ENCODE measurements around the gene SPRY2. TPM values are rescaled to one million over a fixed set of nuclear protein-coding genes. Genes with fewer than 3 reads are reported as not detected.
A peak's percentile ranks its signal among the peaks of the same experiment; 100 is the strongest.

SPRY2 gene
- total and polyA plus RNA-seq, 2 of the 13 experiments (the other 11 are each of a cell fraction or from before 2014, with no cell fraction given) = 7.4 to 25.1 TPM

DNA sequence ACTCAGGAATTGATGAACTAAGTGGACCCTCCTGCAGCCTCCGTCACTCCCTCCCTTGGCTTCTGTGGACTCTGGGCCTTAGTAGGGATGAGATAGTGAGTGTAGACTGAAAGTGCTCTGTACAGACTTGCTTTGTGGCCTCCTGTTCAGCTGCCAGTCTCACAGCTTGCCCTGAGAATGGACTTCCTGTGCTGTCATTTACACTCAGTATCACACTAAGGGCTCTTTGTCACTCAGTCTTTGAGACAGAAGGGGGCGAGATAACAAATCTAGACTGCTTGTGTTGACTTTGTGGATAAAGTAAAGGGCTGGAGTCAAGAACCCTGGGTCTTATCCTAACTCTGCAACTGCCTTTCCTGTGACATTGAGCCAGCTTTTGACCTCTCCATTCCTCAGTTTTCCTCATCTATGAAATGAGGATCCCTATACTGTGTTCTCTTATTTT lies 21.0 kb upstream of the SPRY2 start (continued):
- TF ChIP-seq ZNF788 (CRISPR knock-in tag; IDR thresholded peaks at IDR 0.05; ENCODE audit: borderline replicate concordance) (no peak), RFXANK (CRISPR knock-in tag; IDR thresholded peaks at IDR 0.05) (no peak), ZNF879 (CRISPR knock-in tag; IDR thresholded peaks at IDR 0.05) (no peak), HOMEZ (CRISPR knock-in tag; IDR thresholded peaks at IDR 0.05; ENCODE audit: low read depth) (no peak), SP140L (CRISPR knock-in tag; IDR thresholded peaks at IDR 0.05; ENCODE audit: borderline replicate concordance) (no peak), GABPB1 (CRISPR knock-in tag; IDR thresholded peaks at IDR 0.05) (peak; percentile 44; the same call in 1 of the 2 replicates), TFDP1 (CRISPR knock-in tag; IDR thresholded peaks at IDR 0.05; ENCODE audit: borderline replicate concordance) (no peak), MAZ (IDR thresholded peaks at IDR 0.05; ENCODE audit: borderline replicate concordance, low read depth, low read length) (no peak), MAZ (CRISPR knock-in tag; IDR thresholded peaks at IDR 0.05; ENCODE audit: low read depth) (no peak), DPF2 (CRISPR knock-in tag; IDR thresholded peaks at IDR 0.05; ENCODE audit: borderline replicate concordance, low read depth) (peak; percentile 58; the same call in 1 of the 2 replicates), HNRNPL (IDR thresholded peaks at IDR 0.05; ENCODE audit: low read depth, low read length) (no peak), ZNF564 (CRISPR knock-in tag; IDR thresholded peaks at IDR 0.05) (no peak), ZNF292 (CRISPR knock-in tag; IDR thresholded peaks at IDR 0.05; ENCODE audit: borderline replicate concordance, low read depth) (peak; percentile 41; the same call in 1 of the 2 replicates), ZBTB39 (CRISPR knock-in tag; IDR thresholded peaks at IDR 0.05) (no peak)
- TF ChIP-seq, protein P1, sequence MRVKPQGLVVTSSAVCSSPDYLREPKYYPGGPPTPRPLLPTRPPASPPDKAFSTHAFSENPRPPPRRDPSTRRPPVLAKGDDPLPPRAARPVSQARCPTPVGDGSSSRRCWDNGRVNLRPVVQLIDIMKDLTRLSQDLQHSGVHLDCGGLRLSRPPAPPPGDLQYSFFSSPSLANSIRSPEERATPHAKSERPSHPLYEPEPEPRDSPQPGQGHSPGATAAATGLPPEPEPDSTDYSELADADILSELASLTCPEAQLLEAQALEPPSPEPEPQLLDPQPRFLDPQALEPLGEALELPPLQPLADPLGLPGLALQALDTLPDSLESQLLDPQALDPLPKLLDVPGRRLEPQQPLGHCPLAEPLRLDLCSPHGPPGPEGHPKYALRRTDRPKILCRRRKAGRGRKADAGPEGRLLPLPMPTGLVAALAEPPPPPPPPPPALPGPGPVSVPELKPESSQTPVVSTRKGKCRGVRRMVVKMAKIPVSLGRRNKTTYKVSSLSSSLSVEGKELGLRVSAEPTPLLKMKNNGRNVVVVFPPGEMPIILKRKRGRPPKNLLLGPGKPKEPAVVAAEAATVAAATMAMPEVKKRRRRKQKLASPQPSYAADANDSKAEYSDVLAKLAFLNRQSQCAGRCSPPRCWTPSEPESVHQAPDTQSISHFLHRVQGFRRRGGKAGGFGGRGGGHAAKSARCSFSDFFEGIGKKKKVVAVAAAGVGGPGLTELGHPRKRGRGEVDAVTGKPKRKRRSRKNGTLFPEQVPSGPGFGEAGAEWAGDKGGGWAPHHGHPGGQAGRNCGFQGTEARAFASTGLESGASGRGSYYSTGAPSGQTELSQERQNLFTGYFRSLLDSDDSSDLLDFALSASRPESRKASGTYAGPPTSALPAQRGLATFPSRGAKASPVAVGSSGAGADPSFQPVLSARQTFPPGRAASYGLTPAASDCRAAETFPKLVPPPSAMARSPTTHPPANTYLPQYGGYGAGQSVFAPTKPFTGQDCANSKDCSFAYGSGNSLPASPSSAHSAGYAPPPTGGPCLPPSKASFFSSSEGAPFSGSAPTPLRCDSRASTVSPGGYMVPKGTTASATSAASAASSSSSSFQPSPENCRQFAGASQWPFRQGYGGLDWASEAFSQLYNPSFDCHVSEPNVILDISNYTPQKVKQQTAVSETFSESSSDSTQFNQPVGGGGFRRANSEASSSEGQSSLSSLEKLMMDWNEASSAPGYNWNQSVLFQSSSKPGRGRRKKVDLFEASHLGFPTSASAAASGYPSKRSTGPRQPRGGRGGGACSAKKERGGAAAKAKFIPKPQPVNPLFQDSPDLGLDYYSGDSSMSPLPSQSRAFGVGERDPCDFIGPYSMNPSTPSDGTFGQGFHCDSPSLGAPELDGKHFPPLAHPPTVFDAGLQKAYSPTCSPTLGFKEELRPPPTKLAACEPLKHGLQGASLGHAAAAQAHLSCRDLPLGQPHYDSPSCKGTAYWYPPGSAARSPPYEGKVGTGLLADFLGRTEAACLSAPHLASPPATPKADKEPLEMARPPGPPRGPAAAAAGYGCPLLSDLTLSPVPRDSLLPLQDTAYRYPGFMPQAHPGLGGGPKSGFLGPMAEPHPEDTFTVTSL (CRISPR knock-in tag; IDR thresholded peaks at IDR 0.05; ENCODE audit: borderline replicate concordance) = peak; percentile 68; the same call in 1 of the 2 replicates
- TF ChIP-seq, protein P2, sequence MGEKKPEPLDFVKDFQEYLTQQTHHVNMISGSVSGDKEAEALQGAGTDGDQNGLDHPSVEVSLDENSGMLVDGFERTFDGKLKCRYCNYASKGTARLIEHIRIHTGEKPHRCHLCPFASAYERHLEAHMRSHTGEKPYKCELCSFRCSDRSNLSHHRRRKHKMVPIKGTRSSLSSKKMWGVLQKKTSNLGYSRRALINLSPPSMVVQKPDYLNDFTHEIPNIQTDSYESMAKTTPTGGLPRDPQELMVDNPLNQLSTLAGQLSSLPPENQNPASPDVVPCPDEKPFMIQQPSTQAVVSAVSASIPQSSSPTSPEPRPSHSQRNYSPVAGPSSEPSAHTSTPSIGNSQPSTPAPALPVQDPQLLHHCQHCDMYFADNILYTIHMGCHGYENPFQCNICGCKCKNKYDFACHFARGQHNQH (CRISPR knock-in tag; IDR thresholded peaks at IDR 0.05) = 0 out of 2 replicates have a peak, but pooled peaks have one; percentile 44

All from HepG2 (cell line).